H1 (cell line): ENCODE data around the gene ANKH. TPM values are rescaled to one million over a fixed set of nuclear protein-coding genes. Genes with fewer than 3 reads are reported as not detected.

Experiments used
- CTCF ChIA-PET: fragments of 300-600 bp; sonication (Branson Sonifier 250); formaldehyde crosslinking; loops from one replicate; lab custom pipeline; 2021; ENCODE audit not compliant: partially characterized antibody; lab: Charles Lee
- POLR2A ChIA-PET: fragments of 300-600 bp; sonication (Branson Sonifier 250); formaldehyde crosslinking; loops from one replicate; lab custom pipeline; 2021; ENCODE audit warnings: inconsistent platforms; ENCODE audit not compliant: partially characterized antibody; lab: Charles Lee
- DNase-seq, 2 experiments: peaks; one replicate each; pipeline versions ENCODE4 v3.0.0 to v3.0.0-alpha.2; 2010 to 2022; ENCODE audit warnings: low spot score in 2 of 2, low read depth in 1 of 2, mixed read lengths in 1 of 2
- FAIRE-seq: peaks from 2 replicates; lab custom pipeline; 2011; peaks lifted over from hg19 to GRCh38; lab: Jason Lieb, UNC
- H2AFZ ChIP-seq: 2 replicates; pipeline ENCODE4 v1.8.1; 2012; ENCODE audit warnings: low read length, inconsistent platforms
- H2AK5ac ChIP-seq: 2 replicates; pipeline ENCODE4 v1.6.1; 2013; ENCODE audit warnings: low read depth, low read length
- H2BK120ac ChIP-seq: replicated peaks from 2 replicates; pipeline ENCODE3; 2013; ENCODE audit warnings: low read depth, low read length, inconsistent platforms
- H2BK12ac ChIP-seq: 2 replicates; pipeline ENCODE4 v1.6.1; 2013; ENCODE audit warnings: low read depth, low read length
- H2BK15ac ChIP-seq: 2 replicates; pipeline ENCODE4 v1.6.1; 2013; ENCODE audit warnings: low read length
- H2BK20ac ChIP-seq: 2 replicates; pipeline ENCODE4 v1.6.1; 2013; ENCODE audit warnings: low read length
- H2BK5ac ChIP-seq: 2 replicates; pipeline ENCODE4 v1.6.1; 2013; ENCODE audit warnings: low read depth, low read length
- H3K14ac ChIP-seq: 2 replicates; pipeline ENCODE4 v1.6.1; 2013; ENCODE audit warnings: inconsistent platforms; ENCODE audit not compliant: insufficient read length
- H3K18ac ChIP-seq: 2 replicates; pipeline ENCODE4 v1.6.1; 2013; ENCODE audit warnings: low read length; ENCODE audit errors: extremely low read depth
- H3K23ac ChIP-seq: 2 replicates; pipeline ENCODE4 v1.6.1; 2013; ENCODE audit warnings: inconsistent platforms; ENCODE audit not compliant: insufficient read length
- H3K23me2 ChIP-seq: 2 replicates; pipeline ENCODE4 v1.6.1; 2013; ENCODE audit warnings: low read depth, low read length
- H3K27ac ChIP-seq: 2 replicates; pipeline ENCODE4 v1.6.1; 2011; ENCODE audit warnings: low read depth, low read length, inconsistent platforms
- H3K27me3 ChIP-seq, 4 experiments: replicated peaks in 1 of 4; 1 replicate in 1 of 4; 2 replicates in 3 of 4; pipeline versions ENCODE4 v1.6.1 to v1.8.1; 2011 to 2013; ENCODE audit warnings: low read length in 3 of 4, mild to moderate bottlenecking in 3 of 4, inconsistent platforms in 2 of 4, mixed read lengths in 2 of 4, moderate library complexity in 1 of 4; ENCODE audit not compliant: control insufficient read depth in 3 of 4, insufficient read depth in 3 of 4; ENCODE audit errors: extremely low read depth in 1 of 4
- H3K36me3 ChIP-seq, 4 experiments: 2 replicates each; pipeline versions ENCODE4 v1.6.1 to v1.8.1; 2011 to 2013; ENCODE audit warnings: mild to moderate bottlenecking in 4 of 4, low read length in 3 of 4, moderate library complexity in 2 of 4, control low read depth in 1 of 4, inconsistent platforms in 1 of 4; ENCODE audit not compliant: insufficient read depth in 4 of 4, control insufficient read depth in 2 of 4
- H3K4ac ChIP-seq: replicated peaks from 2 replicates; pipeline ENCODE3; 2013; ENCODE audit warnings: low read length, low read depth, mixed read lengths, inconsistent platforms; ENCODE audit not compliant: insufficient read length
- H3K4me1 ChIP-seq, 4 experiments: replicated peaks in 1 of 4; 1 replicate in 1 of 4; 2 replicates in 3 of 4; pipeline versions ENCODE4 v1.6.1 to v1.8.1; 2011 to 2013; ENCODE audit warnings: low read length in 3 of 4, inconsistent platforms in 2 of 4, mixed read lengths in 1 of 4; ENCODE audit not compliant: insufficient read depth in 4 of 4, control insufficient read depth in 3 of 4
- H3K4me2 ChIP-seq, 2 experiments: 2 replicates each; pipeline versions ENCODE4 v1.6.1 to v1.8.1; 2011 to 2013; ENCODE audit warnings: low read depth in 2 of 2, low read length in 2 of 2, control low read depth in 1 of 2, inconsistent platforms in 1 of 2, mild to moderate bottlenecking in 1 of 2; ENCODE audit not compliant: insufficient read depth in 1 of 2
- H3K4me3 ChIP-seq, 4 experiments: fragments of 200-600, 300-600 bp in 1 of 4; sonication (generic), shearing (Covaris generic), sonication (Bioruptor Twin) in 1 of 4; 2 replicates each; pipeline versions ENCODE4 v1.5.1 to v1.8.1; 2011 to 2016; ENCODE audit warnings: low read length in 4 of 4, low read depth in 3 of 4, control low read depth in 2 of 4, inconsistent platforms in 2 of 4, mild to moderate bottlenecking in 2 of 4, mixed read lengths in 1 of 4, moderate library complexity in 1 of 4; ENCODE audit not compliant: insufficient read depth in 2 of 4; ENCODE audit errors: extremely low read depth in 1 of 4
- H3K56ac ChIP-seq: replicated peaks from 2 replicates; pipeline ENCODE3; 2013; ENCODE audit warnings: low read depth, mild to moderate bottlenecking, mixed read lengths, low read length, inconsistent platforms; ENCODE audit not compliant: insufficient read length
- H3K79me1 ChIP-seq: 2 replicates; pipeline ENCODE4 v1.6.1; 2013; ENCODE audit warnings: low read depth, low read length, control low read depth
- H3K79me2 ChIP-seq, 2 experiments: 2 replicates each; pipeline versions ENCODE4 v1.6.1 to v1.8.1; 2012 to 2013; ENCODE audit warnings: low read length in 2 of 2, mild to moderate bottlenecking in 2 of 2, inconsistent platforms in 1 of 2; ENCODE audit not compliant: insufficient read depth in 2 of 2, control insufficient read depth in 1 of 2
- H3K9ac ChIP-seq, 4 experiments: replicated peaks in 1 of 4; 1 replicate in 1 of 4; 2 replicates in 3 of 4; pipeline versions ENCODE4 v1.6.1 to v1.8.1; 2011 to 2013; ENCODE audit warnings: low read depth in 3 of 4, low read length in 3 of 4, control low read depth in 2 of 4, mild to moderate bottlenecking in 2 of 4, moderate library complexity in 2 of 4, inconsistent platforms in 1 of 4; ENCODE audit errors: extremely low read depth in 1 of 4
- H3K9me3 ChIP-seq, 2 experiments: 2 replicates each; pipeline versions ENCODE4 v1.6.1 to v1.8.1; 2012 to 2013; ENCODE audit warnings: mild to moderate bottlenecking in 2 of 2, moderate library complexity in 2 of 2, control low read depth in 1 of 2, inconsistent platforms in 1 of 2, low read depth in 1 of 2, low read length in 1 of 2, mixed read lengths in 1 of 2; ENCODE audit not compliant: insufficient read depth in 2 of 2
- H4K20me1 ChIP-seq, 2 experiments: replicated peaks in 1 of 2; 2 replicates each; pipeline versions ENCODE3 to v1.8.1; 2011 to 2013; ENCODE audit warnings: inconsistent platforms in 2 of 2, low read length in 2 of 2, mild to moderate bottlenecking in 1 of 2; ENCODE audit not compliant: insufficient read depth in 2 of 2, control insufficient read depth in 1 of 2
- H4K5ac ChIP-seq: 2 replicates; pipeline ENCODE4 v1.6.1; 2013; ENCODE audit warnings: low read length, low read depth, mixed read lengths, inconsistent platforms; ENCODE audit not compliant: insufficient read length
- H4K8ac ChIP-seq: 2 replicates; pipeline ENCODE4 v1.8.0; 2013; ENCODE audit warnings: mild to moderate bottlenecking, moderate library complexity, low read length, inconsistent platforms; ENCODE audit not compliant: insufficient read depth; ENCODE audit errors: extremely low read depth
- H4K91ac ChIP-seq: replicated peaks from 2 replicates; pipeline ENCODE3; 2013; ENCODE audit warnings: low read length, mixed read lengths, inconsistent platforms; ENCODE audit not compliant: insufficient read length
- MAFK ChIP-seq: IDR thresholded peaks from 2 replicates; pipeline ENCODE4 v1.6.1; 2012; ENCODE audit warnings: low read depth, mild to moderate bottlenecking, improper control_type of control experiment, low read length
- SP1 ChIP-seq: IDR thresholded peaks from 2 replicates; pipeline ENCODE4 v1.6.1; 2011; ENCODE audit warnings: low read depth, low read length
- WGBS, 2 experiments: shearing (Covaris generic) in 1 of 2; methylation state at CpG; one replicate each; pipeline versions ENCODE4 v1.1.6 to v1.1.7; 2013 to 2015; ENCODE audit warnings: low lambda C conversion rate in 2 of 2, mixed read lengths in 2 of 2, inconsistent platforms in 1 of 2, low coverage in 1 of 2, missing lambda C conversion rate in 1 of 2; ENCODE audit not compliant: insufficient replicate concordance in 2 of 2, insufficient coverage in 1 of 2, insufficient read length in 1 of 2; ENCODE audit errors: extremely low coverage in 1 of 2, missing lambda C conversion rate in 1 of 2; 5-methylcytosine and 5-hydroxymethylcytosine counted together
- polyA plus RNA-seq, 7 experiments: library from polyadenylated mRNA; depleted of rRNA in 3 of 7; stranded (reverse) in 5 of 7; unstranded in 2 of 7; fragments of >200 nt in 5 of 7; fragments of 200-250 nt in 2 of 7; gene quantifications; 1 replicate in 5 of 7; 2 replicates in 1 of 7; 4 replicates in 1 of 7; pipeline versions ENCODE4 v1.2.1 to v1.2.3, GENCODE V29; 2011 to 2013; ENCODE audit warnings: missing spikeins in 2 of 7, mixed read lengths in 2 of 7
- total RNA-seq: library from RNA; stranded (reverse); fragmentation: NEBNext Ultra II Directional; extraction: Animal tissue kit (Norgen Biotek cat#: 25700); gene quantifications from 2 replicates; pipeline ENCODE4 v1.2.1, GENCODE V29; 2021

The ANKH gene
- total and polyA plus RNA-seq, 2 of the 8 experiments (the other 6 are each of a cell fraction or from before 2014, with no cell fraction given): 5.3 to 13.0 TPM

DNA sequence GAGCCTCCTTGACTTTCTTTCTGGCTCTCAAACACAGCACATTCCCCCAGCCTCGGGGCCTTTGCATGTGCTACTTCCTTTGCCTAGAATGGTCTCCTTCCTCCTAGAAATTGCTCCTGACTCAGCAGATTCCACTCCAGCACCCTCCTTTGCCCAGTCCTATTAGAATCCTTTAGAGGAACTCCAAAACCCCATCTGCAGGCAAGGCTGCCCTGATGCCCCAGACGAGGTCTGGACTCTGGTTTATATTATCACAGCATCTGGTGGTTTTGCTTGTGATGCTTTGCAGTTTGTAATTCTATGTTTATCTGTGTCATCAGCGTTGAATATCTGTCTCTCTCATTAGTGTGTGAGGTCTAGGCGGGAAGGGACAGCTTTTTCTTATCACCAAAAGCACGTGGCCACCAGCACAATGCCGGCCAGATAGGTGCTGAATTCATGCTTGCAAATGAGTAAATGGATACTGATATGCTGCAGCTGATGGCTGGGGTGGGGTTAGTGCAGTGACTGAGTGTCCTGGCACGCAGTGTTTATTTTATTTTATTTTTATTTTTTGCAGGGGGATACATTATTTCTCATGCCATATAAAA, 30.0 kb upstream of the ANKH start:
- Histone ChIP-seq H2BK20ac (no peak overlapping the region), H3K79me1 (no peaks in the 10 kb centered on the region; the same call in 1 of the 2 replicates), H2AFZ (no peak overlapping the region), H3K4me2 (no peak overlapping the region), H2BK12ac (no peak overlapping the region), H3K14ac (no peak overlapping the region), H2BK5ac (no peak overlapping the region), H2BK120ac (no peak overlapping the region), H3K4me1 (no peaks in the 10 kb centered on the region), H3K4me3 (no peak overlapping the region), H3K79me2 (no peaks in the 10 kb centered on the region), H3K27ac (no peak overlapping the region), H2AK5ac (no peak overlapping the region), H3K23me2 (no peaks in the 10 kb centered on the region), H3K36me3 (no peaks in the 10 kb centered on the region), H4K20me1 (no peaks in the 10 kb centered on the region), H3K56ac (no peak overlapping the region), H3K23ac (no peak overlapping the region), H3K27me3 (no peaks in the 10 kb centered on the region), H4K5ac (no peak overlapping the region), H4K8ac (no peak overlapping the region), H2BK15ac (no peak overlapping the region), H3K18ac (no peak overlapping the region), H3K9ac (no peak overlapping the region; a peak in 2 of 7 replicates), H3K9me3 (no peaks in the 10 kb centered on the region), H3K4ac (no peak overlapping the region), H4K91ac (no peak overlapping the region)
- ChIA-PET CTCF (no interaction called here), POLR2A (no interaction called here)
- WGBS, 2 experiments: 88% methylated on average over 7 of the region's 7 CpGs; no CpG with 5 or more reads in 1 of the 2 experiments
- DNase-seq (no peak), FAIRE-seq (no peak)
- peak; percentile 67 for TF ChIP-seq MAFK
- no peak for TF ChIP-seq SP1
